H9 (cell line): Measurements from ENCODE around the gene GNAT3. TPM values are rescaled to one million over a fixed set of nuclear protein-coding genes. Genes with fewer than 3 reads are reported as not detected.

Experiments
- DNase-seq: peaks from one replicate; pipeline ENCODE4 v3.0.0-alpha.2; 2017
- H2AFZ ChIP-seq: one replicate; pipeline ENCODE4 v1.6.1; 2013; ENCODE audit warnings: mild to moderate bottlenecking, low read length, control low read depth, moderate library complexity
- H2AK5ac ChIP-seq: 2 replicates; pipeline ENCODE4 v1.6.1; 2013; ENCODE audit warnings: low read length, control low read depth, mixed read lengths; ENCODE audit not compliant: insufficient read length
- H2BK120ac ChIP-seq: one replicate; pipeline ENCODE4 v1.6.1; 2013; ENCODE audit warnings: low read depth, mild to moderate bottlenecking, low read length, control low read depth, inconsistent platforms; ENCODE audit not compliant: poor library complexity, severe bottlenecking
- H2BK12ac ChIP-seq: 2 replicates; pipeline ENCODE4 v1.6.1; 2013; ENCODE audit warnings: low read length, control low read depth, mixed read lengths, low read depth; ENCODE audit not compliant: insufficient read length
- H2BK15ac ChIP-seq: 2 replicates; pipeline ENCODE4 v1.6.1; 2013; ENCODE audit warnings: low read depth, low read length, control low read depth
- H2BK20ac ChIP-seq: one replicate; pipeline ENCODE4 v1.6.1; 2013; ENCODE audit warnings: low read depth, mild to moderate bottlenecking, low read length, control low read depth, inconsistent platforms; ENCODE audit not compliant: poor library complexity, severe bottlenecking
- H2BK5ac ChIP-seq: 2 replicates; pipeline ENCODE4 v1.6.1; 2013; ENCODE audit warnings: low read length, control low read depth, mixed read lengths; ENCODE audit not compliant: insufficient read length
- H3K14ac ChIP-seq: 2 replicates; pipeline ENCODE4 v1.6.1; 2013; ENCODE audit warnings: low read length, control low read depth; ENCODE audit not compliant: insufficient read depth
- H3K18ac ChIP-seq: 2 replicates; pipeline ENCODE4 v1.6.1; 2013; ENCODE audit warnings: low read depth, mild to moderate bottlenecking, mixed read lengths, low read length, control low read depth; ENCODE audit not compliant: insufficient read length
- H3K23ac ChIP-seq: 2 replicates; pipeline ENCODE4 v1.6.1; 2013; ENCODE audit warnings: low read length, control low read depth, mixed read lengths, low read depth; ENCODE audit not compliant: insufficient read length
- H3K23me2 ChIP-seq: 2 replicates; pipeline ENCODE4 v1.6.1; 2013; ENCODE audit warnings: low read depth, mild to moderate bottlenecking, mixed read lengths, low read length, control low read depth; ENCODE audit not compliant: insufficient read length, poor library complexity, severe bottlenecking
- H3K27ac ChIP-seq: 2 replicates; pipeline ENCODE4 v1.5.1; 2013; ENCODE audit warnings: low read length, control low read depth, mixed read lengths, low read depth; ENCODE audit not compliant: insufficient read length
- H3K27me3 ChIP-seq: 2 replicates; pipeline ENCODE4 v1.6.1; 2013; ENCODE audit warnings: low read length, control low read depth, inconsistent platforms; ENCODE audit not compliant: insufficient read depth
- H3K4ac ChIP-seq: 2 replicates; pipeline ENCODE4 v1.6.1; 2013; ENCODE audit warnings: low read depth, mild to moderate bottlenecking, control low read depth, inconsistent platforms, low read length, moderate library complexity
- H3K4me1 ChIP-seq: 2 replicates; pipeline ENCODE4 v1.6.1; 2013; ENCODE audit warnings: low read length, control low read depth, inconsistent platforms; ENCODE audit not compliant: insufficient read depth
- H3K4me2 ChIP-seq: 2 replicates; pipeline ENCODE4 v1.6.1; 2013; ENCODE audit warnings: low read length, control low read depth, mixed read lengths; ENCODE audit not compliant: insufficient read length, insufficient read depth
- H3K56ac ChIP-seq: 2 replicates; pipeline ENCODE4 v1.6.1; 2013; ENCODE audit warnings: low read depth, mild to moderate bottlenecking, mixed read lengths, low read length, control low read depth; ENCODE audit not compliant: insufficient read length
- H3K79me1 ChIP-seq: 2 replicates; pipeline ENCODE4 v1.6.1; 2013; ENCODE audit warnings: low read depth, mild to moderate bottlenecking, moderate library complexity, low read length, control low read depth, inconsistent platforms; ENCODE audit not compliant: insufficient read depth, poor library complexity, severe bottlenecking
- H3K79me2 ChIP-seq: 2 replicates; pipeline ENCODE4 v1.6.1; 2013; ENCODE audit warnings: low read length, control low read depth, inconsistent platforms; ENCODE audit not compliant: insufficient read depth
- H3K9ac ChIP-seq: 2 replicates; pipeline ENCODE4 v1.6.1; 2013; ENCODE audit warnings: low read length, control low read depth, mixed read lengths; ENCODE audit not compliant: insufficient read length; ENCODE audit errors: extremely low read depth
- H3K9me3 ChIP-seq: one replicate; pipeline ENCODE4 v1.6.1; 2013; ENCODE audit warnings: low read depth, low read length, inconsistent platforms; ENCODE audit not compliant: control insufficient read depth
- H3T11ph ChIP-seq: one replicate; pipeline ENCODE4 v1.6.1; 2013; ENCODE audit warnings: mild to moderate bottlenecking, low read length, control low read depth, inconsistent platforms
- H4K20me1 ChIP-seq: one replicate; pipeline ENCODE4 v1.6.1; 2013; ENCODE audit not compliant: control insufficient read depth, insufficient read length, insufficient read depth
- H4K5ac ChIP-seq: 2 replicates; pipeline ENCODE4 v1.6.1; 2013; ENCODE audit warnings: low read depth, mild to moderate bottlenecking, mixed read lengths, low read length, control low read depth; ENCODE audit not compliant: insufficient read length
- H4K8ac ChIP-seq: replicated peaks from 2 replicates; pipeline ENCODE4 v1.6.1; 2013; ENCODE audit warnings: low read length, control low read depth, mixed read lengths, low read depth; ENCODE audit not compliant: insufficient read length
- H4K91ac ChIP-seq: 2 replicates; pipeline ENCODE4 v1.6.1; 2013; ENCODE audit warnings: low read depth, mild to moderate bottlenecking, moderate library complexity, mixed read lengths, low read length, control low read depth; ENCODE audit not compliant: insufficient read length
- H3K27ac Mint-ChIP-seq, 3 experiments: 2 replicates in 2 of 3; 3 replicates in 1 of 3; pipeline ENCODE4 v1.8.0; 2020 to 2021; ENCODE audit warnings: mixed read lengths in 3 of 3, mild to moderate bottlenecking in 1 of 3, moderate library complexity in 1 of 3
- H3K27me3 Mint-ChIP-seq: 2 replicates; pipeline ENCODE4 v1.8.0; 2021; ENCODE audit warnings: low read depth, mild to moderate bottlenecking, moderate library complexity, mixed read lengths
- H3K36me3 Mint-ChIP-seq, 3 experiments: 2 replicates in 2 of 3; 3 replicates in 1 of 3; pipeline ENCODE4 v1.8.0; 2020 to 2021; ENCODE audit warnings: low read depth in 3 of 3, mixed read lengths in 3 of 3; ENCODE audit not compliant: insufficient read depth in 1 of 3
- H3K4me1 Mint-ChIP-seq, 2 experiments: 2 replicates each; pipeline ENCODE4 v1.8.0; 2020; ENCODE audit warnings: mixed read lengths in 2 of 2
- H3K4me3 Mint-ChIP-seq, 2 experiments: 2 replicates in 1 of 2; 3 replicates in 1 of 2; pipeline ENCODE4 v1.8.0; 2020 to 2021; ENCODE audit warnings: mild to moderate bottlenecking in 2 of 2, mixed read lengths in 2 of 2, moderate library complexity in 1 of 2
- H3K9me3 Mint-ChIP-seq, 2 experiments: 2 replicates in 1 of 2; 3 replicates in 1 of 2; pipeline ENCODE4 v1.8.0; 2020; ENCODE audit warnings: mild to moderate bottlenecking in 2 of 2, mixed read lengths in 2 of 2, moderate library complexity in 1 of 2
- WGBS: extraction: QIAGEN DNeasy Blood & Tissue Kit; methylation state at CpG from one replicate; pipeline ENCODE4 v1.1.7; 2013; ENCODE audit warnings: missing lambda C conversion rate, low lambda C conversion rate, mixed read lengths; ENCODE audit not compliant: insufficient read length; ENCODE audit errors: extremely low coverage; 5-methylcytosine and 5-hydroxymethylcytosine counted together
- total RNA-seq: library from RNA; stranded (reverse); gene quantifications from 2 replicates; pipeline ENCODE4 v1.2.1, GENCODE V29; 2021
- TF ChIP-seq, protein P1 (sequence below): fragments of 200-600 bp; sonication (generic); conservative IDR thresholded peaks from 3 replicates; pipeline ENCODE4 v1.8.0; 2021; ENCODE audit warnings: antibody characterized with exemption, mild to moderate bottlenecking

The GNAT3 gene
- total RNA-seq, 1 experiment from 2014 or later = not detected

DNA sequence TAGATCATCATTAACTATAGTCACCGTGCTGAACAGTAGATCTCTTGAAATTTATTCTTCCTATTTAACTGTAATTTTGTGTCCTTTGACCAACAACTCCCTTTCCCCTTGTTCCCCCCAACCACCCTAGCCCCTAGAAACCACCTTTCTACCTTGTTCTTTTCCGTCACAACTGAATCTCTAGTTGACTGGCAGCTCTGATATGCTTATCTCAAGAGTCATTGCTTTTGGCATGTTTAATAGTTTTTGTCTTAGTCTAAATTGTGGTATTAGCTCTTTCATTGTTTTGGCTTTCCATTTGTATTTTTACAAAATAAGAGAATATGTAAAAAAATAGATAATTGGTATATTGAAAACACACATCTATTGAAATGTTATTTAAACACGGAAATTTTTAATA lies 1.8 kb downstream of the GNAT3 start:
- Histone ChIP-seq H2AFZ (no peak overlapping the region), H2BK20ac (no peak overlapping the region)
- TF ChIP-seq, protein P1, sequence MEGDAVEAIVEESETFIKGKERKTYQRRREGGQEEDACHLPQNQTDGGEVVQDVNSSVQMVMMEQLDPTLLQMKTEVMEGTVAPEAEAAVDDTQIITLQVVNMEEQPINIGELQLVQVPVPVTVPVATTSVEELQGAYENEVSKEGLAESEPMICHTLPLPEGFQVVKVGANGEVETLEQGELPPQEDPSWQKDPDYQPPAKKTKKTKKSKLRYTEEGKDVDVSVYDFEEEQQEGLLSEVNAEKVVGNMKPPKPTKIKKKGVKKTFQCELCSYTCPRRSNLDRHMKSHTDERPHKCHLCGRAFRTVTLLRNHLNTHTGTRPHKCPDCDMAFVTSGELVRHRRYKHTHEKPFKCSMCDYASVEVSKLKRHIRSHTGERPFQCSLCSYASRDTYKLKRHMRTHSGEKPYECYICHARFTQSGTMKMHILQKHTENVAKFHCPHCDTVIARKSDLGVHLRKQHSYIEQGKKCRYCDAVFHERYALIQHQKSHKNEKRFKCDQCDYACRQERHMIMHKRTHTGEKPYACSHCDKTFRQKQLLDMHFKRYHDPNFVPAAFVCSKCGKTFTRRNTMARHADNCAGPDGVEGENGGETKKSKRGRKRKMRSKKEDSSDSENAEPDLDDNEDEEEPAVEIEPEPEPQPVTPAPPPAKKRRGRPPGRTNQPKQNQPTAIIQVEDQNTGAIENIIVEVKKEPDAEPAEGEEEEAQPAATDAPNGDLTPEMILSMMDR = no peak

More for the DNA sequence above, 1.8 kb downstream of the GNAT3 start:
- no peak overlapping the region for H4K5ac ChIP-seq
- no peaks in the 10 kb centered on the region for H3K27me3 Mint-ChIP-seq
- H3K56ac ChIP-seq = no peak overlapping the region
- H3K9me3 ChIP-seq = no peaks in the 10 kb centered on the region
- no CpG with 5 or more reads among the region's 3 CpGs for WGBS
- H3K79me1 ChIP-seq = no peaks in the 10 kb centered on the region
- H3K9me3 Mint-ChIP-seq = no peaks in the 10 kb centered on the region
- no peak for DNase-seq
- H3K36me3 Mint-ChIP-seq = no peaks in the 10 kb centered on the region
- no peak overlapping the region for H4K8ac ChIP-seq
- H2BK5ac ChIP-seq = no peak overlapping the region
- H2BK120ac ChIP-seq = no peak overlapping the region
- H3K23ac ChIP-seq = no peak overlapping the region
- no peak overlapping the region for H2BK12ac ChIP-seq
- H3K27me3 ChIP-seq = no peaks in the 10 kb centered on the region
- 0 out of 2 replicates have a peak, but pooled peaks cover 3% of the 10 kb centered on the region for H3K4me1 ChIP-seq
- H3K27ac ChIP-seq = no peak overlapping the region
- no peak overlapping the region for H3T11ph ChIP-seq
- H4K20me1 ChIP-seq = no peaks in the 10 kb centered on the region
- H3K4me3 Mint-ChIP-seq = no peak overlapping the region
- H3K27ac Mint-ChIP-seq = no peak overlapping the region
- H3K4me2 ChIP-seq = no peak overlapping the region
- no peak overlapping the region for H4K91ac ChIP-seq
- no peak overlapping the region for H2BK15ac ChIP-seq
- H3K18ac ChIP-seq = no peak overlapping the region
- H3K4ac ChIP-seq = no peak overlapping the region
- no peak overlapping the region for H3K9ac ChIP-seq
- no peaks in the 10 kb centered on the region for H3K23me2 ChIP-seq
- H3K4me1 Mint-ChIP-seq = no peaks in the 10 kb centered on the region
- no peak overlapping the region for H3K14ac ChIP-seq
- H3K79me2 ChIP-seq = no peaks in the 10 kb centered on the region
- no peak overlapping the region for H2AK5ac ChIP-seq
